Mucosa of gallbladder (tissue), 1 donor: Measurements from ENCODE around the gene HOXA2. TPM values are rescaled to one million over a fixed set of nuclear protein-coding genes. Genes with fewer than 3 reads are reported as not detected.

Experiments used
- DNase-seq: peaks from one replicate; pipeline ENCODE4 v3.0.0-alpha.2; 2020; ENCODE audit warnings: low spot score
- total RNA-seq: library from RNA; stranded (reverse); gene quantifications from one replicate; pipeline ENCODE4 v1.2.1, GENCODE V29; 2021
- donor health status: DM: no; HTN: no; CAD: no.

HOXA2 gene
- total RNA-seq, 1 donor from 2014 or later, result 0.52 TPM

DNA sequence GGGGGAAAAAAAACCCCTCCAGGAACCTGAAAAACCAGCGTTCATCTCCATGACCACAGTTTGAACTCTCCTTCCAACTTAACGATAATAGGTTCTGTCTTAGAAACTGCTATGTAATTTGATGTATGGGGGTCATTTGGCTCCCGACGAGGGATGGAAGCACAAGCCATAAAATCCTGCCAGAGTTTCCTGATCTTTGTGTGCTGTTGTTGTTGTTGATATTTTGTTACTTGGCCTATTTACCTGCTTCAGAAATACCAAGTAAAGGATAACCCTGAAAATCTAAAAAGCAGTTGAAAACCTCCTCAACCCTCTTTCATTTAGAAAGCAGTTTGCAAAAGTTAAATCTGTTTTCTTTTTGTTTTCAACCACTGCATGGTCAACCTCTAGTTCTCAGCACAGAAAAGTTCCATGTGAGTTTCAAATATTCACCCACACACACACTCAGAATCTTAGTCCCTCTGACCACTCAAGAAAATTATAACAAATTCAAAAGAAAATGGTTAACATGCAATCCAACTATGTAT lies 9.3 kb upstream of the HOXA2 start:
- no peak for DNase-seq

DNA sequence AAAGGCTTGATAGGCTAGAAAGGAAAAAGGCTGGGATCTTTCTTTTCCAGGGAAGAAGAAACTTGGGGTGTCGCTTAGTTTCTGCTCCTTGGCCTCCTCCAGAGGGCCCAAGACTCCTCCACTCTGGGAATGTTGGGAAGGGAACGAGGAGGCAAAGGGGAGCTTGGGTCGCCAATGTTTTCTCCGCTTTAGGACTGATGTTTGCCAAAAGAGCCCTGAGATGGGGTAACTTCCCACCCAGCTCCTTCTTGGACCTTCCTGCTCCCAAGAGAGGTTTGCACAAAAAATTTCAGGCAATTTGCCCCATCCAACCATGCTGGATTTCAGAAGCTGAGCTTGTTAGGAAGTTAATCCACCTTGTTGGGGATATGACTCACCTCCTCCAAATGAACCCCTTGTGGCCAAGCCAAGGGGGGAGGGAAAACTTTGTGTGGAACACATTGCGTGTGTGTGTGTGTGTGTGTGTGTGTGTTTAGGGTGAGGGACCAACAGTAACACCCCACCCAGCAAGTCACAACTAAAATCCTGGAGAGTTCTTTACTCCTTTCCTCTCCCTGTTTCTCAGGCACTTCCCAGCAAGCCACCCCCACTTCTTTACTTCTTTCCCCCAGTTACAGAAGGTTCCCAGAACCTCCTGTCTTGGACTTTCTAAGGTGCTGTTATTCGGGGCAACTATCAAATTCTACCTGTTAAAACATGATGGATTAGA lies 8.7 kb upstream of the HOXA2 start:
- DNase-seq, result no peak

DNA sequence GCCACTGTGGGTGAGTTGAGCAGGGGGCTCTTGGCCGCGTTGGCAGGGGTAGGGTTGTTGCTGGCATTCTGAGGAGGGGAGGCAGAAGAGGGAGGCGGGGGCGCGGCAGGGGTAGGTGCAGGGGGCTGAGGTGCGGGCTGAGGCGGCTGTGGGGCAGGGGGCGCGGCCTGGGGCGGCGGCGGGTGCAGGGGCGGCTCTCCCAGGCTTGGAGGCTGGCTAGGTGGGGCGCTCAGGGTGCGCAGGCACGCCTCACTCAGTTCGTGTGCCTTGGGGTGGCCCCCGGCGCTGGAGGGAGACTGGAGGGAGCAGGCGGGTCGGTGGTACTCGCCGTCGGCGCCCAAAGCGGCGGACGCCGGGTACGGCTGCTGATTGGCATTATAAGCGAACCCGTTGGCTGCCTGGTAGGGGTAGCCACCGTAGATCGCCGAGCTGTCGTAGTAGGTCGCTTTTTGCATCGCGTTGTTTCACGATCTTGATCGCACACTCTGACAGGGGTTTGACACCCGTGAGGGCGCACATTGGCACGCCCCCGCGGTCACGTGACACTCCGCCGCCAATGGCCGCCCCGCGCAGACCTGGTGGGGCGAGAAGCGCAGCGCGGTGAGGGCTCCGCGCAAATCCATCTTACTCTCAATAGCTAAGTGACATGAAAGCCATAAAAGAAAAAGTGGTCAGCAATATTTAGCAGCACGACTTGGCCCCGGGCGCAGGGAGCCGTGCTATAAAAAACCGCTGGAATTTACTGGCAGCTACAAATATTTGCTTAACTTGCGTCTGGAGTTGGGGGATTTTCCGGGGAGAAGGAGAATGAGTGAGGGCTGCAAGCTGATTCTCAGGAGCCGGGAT lies 7.9 kb upstream of the HOXA2 start:
- no peak for DNase-seq

DNA sequence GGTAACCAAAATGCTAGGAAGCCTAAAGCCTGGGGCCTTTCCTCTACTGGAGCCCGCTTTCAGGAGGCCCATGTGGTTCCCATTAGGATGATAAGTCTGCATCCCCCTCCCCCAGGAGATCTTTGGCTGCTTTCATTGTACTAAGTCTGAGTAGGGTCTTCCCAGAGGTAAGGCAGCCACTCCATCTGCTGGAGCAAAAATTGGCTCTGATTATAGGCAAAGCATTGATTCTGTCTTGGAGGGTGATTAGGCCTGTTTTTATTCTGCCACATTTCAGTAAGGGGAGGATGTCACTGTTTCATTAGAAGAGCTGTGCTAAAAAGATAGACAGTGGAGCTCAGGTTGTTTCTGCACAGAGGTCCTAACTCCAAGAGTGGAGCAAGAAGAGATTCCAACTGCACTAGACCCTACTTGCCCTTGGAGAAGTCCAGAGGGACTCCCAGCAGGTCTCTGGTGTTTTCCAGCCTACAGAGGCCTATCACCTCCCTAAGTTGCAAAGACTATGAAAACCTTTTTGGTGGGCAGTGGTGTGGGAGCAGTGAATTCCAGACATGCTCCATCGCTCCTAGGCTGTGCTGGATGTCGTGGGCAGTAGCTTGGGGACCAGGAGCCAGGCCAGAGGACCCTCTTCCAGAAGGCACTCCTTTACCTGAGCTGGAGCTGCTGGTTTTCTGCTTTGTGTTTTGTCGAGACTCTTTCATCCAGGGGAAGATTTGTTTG lies 7.1 kb upstream of the HOXA2 start:
- no peak for DNase-seq

DNA sequence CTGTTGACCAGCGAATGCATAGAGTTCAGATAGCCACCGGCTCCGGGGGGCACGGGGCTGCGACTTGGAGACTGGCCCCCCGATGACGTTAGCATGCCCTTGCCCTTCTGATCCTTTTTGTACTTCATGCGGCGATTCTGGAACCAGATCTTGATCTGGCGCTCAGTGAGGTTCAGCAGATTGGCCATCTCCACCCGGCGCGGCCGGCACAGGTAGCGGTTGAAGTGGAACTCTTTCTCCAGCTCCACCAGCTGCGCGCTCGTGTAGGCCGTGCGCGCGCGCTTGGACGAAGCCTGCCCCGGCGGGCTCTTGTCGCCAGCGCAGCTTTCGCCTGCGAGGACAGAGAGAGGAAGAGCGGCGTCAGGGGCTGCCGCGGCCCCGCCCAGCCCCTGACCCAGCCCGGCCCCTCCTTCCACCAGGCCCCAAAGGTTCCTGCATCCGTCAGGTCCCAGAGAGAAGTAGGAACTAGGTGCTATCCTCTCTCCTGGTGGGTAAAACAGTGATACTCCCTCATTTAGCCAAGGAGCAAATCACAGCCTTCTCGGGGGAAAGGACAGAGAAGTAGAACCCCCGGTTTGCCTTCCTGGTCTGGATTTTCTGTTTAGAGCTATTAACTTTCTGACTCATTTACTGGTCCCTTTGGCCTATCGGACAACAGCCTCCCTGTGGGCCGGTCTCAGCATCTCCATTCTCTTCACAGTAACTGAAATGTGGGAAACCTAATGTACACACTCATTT lies 6.1 kb upstream of the HOXA2 start:
- no peak for DNase-seq

DNA sequence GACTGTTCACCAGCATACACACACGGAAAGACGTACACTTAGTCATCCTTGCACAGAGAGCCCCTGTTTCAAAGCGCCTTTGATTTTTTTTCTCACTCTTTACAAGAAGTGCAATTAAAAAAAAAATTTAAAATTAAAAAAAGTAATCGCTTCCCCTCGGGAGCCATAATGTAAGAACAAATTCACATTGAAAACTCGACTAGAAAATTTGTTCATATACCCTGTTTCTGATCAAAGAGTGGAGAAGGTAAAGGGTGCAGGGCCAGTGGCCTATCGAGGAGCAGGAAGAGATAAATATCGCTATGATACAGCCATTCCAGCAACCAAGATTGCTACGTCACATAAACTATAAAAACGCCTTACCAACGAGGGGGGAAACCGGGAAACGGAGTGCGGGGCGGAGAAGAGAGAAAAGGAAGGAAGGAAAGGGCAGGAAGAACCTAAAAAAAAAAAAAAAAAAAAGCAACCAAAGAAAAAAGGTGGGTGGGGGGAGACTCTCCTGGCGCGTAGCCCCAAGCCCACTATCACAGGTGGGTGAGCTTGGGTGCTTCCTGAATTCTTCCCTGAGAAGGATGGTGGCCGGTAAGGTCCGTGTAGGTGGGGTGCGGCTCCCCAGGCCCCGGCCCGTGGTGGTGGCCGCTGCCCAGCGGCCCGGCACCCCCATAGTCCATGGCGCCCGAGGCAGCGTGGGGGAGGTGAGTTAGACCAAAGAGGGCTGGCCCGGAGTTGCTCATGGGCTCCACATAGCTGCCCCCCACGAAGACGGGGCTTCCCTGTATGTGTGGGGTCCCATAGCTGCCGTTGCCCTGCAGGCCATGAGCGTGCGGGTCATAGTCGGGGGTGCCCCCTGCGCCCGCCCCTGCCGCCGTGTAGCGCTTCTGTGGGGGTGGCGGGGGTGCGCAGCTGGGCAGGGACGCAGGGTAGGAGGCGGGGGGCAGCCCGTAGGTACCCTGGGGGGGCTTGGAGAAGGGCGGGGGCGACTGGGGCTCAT lies 5.2 kb upstream of the HOXA2 start:
- no peak for DNase-seq

DNA sequence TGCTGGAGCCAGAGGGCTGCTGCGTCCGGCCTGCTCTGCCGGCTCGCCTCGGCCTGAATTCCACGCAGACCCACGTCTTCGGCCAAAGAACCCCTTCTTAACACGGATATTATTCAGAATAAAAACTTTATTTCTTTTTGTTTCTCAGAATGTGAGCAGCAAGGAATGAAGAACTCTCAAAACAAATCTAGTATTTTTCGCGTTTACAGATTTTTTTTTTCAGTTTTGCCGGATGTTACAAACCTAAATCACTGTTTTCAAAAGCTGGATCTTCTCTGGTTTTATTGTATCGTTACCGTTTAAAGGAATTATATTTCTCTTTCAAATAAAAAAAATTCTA lies 4.4 kb upstream of the HOXA2 start:
- no peak for DNase-seq

DNA sequence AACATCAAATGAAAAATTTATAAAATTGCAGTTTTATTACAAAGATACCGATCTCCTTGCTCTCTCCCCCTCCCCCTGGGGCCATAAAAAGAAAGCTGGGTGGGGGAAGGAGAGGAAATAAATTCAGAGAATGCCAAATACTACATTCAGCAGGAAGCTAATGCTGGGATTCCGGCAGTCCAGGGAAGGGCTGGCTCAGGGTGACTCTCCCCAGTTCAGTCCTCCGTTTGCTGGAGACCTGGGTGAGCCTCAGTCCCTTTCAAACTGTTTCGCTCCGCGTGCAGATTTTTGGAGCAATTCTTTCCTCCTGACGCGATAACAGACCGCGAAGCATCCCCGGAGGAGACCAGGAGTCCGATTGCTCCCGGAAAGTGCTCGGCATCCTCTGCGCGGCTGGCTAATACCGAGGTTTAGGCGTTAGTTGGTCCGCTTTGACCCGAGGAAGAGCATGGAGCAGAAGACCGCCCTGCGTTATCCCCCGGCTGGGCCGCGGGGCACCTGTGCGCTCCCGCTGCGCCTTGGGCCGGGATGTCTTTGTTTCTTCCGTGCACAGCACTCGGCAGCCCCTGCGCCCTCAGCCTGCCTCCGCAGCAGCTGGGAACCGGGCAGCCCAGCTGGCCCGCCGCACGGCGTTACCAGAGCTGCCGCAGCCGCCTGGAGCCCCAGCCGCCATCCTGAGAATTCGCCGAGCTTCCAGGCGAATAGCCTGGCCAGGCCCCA lies 3.9 kb upstream of the HOXA2 start:
- DNase-seq, result no peak

DNA sequence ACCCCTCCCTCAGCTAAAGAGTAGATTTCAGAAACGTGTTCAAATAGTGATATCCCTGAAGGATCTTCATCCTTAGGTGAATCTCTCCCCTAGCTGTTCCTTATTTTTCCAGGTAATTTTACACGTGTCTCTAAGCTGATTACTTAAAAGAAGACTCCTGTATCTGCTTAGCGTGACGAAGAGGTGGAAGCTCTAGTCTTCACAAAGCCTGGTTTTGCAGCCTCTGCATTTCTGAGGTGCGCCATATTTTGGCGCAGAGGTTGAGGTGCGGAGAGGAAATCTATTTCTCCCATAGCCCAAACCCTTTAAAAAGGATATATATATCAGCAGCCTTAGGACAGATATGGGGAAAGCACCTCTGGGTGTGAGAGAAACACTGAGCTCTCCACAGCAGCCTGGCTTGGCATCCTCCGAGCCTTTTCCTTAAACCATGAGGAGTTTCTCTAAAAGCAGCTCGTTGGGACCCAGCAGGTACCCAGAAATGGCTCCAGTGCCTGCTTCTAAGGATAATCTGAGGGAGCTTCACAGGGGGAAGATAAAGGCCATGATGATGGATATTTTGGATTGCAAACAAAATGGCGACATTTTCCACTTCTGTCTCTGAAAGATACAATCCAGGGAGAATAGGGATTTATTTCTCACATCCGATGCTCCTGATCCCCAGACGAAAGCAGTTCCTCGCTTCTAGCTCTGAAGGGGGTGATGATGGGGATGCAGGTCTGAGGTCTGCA lies 3.0 kb upstream of the HOXA2 start:
- DNase-seq, result no peak

DNA sequence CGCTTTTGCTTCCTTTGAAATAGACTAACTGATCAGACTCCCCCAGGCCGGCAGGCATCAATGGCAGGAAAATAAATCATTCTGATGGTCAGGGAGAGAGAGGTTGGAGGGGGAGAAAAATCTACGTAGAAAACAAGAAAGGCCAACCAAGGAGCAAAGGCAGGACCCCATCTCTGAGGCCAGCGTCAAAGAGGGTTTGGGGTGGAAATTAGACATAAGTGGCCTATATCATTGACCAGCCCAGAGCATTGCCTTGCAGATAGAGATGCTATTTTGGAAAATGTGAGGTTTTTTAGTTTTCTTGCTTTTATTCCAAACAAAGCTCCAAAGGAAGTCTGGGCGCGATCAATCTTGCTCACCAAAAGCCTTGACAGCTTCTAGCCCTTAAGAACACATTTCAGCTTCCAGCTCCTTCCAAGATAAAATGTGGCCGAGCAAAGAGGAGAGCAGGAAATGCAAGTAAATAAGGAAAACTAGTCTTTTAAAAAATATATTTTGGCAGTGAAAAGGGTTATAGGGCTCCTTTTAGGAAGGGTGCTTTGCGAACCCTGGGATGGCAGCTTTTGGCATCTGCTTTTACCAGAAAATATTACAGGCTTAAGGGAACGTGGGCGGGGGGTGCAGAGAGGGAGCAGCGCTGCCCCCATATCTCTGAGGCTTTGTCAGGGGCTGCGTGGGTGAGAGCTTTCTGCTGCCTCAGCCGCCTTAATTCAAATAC lies 2.0 kb upstream of the HOXA2 start:
- DNase-seq, result no peak

DNA sequence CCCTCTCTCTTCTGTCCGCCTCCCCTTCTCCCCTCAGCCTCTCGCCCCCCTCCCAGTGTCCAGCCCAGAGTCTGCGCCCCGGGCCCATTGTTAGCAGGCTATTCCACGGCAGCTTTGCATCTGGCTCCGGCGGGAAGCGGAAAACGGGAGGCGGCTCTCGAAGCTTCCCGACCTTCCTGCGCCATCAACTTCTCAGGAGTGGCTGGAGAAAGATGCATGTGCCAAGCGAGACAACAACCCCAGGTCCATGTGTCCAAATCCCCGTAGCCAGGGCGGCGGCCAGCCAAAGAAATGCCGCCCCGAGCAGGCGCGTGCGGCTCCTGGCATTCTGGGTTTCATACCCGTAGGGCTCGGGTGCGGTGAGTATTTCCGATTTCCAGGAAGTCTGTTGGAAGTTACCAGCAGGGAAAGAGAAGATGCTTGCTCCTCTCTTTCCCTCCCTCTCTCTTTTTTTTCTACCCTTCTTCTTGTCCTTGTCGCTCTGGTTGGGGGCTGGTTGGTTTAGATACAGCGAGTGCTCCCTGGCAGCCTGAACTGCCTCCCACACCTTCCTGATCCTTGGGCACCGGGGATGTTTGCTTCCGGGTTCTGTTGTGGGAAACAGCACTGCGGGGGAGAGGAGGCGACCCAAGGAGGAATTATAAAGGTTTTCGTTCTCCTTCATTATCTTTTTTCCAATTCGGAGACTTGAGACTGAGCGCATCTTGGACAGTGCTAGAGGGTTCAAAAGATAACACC lies 1.2 kb upstream of the HOXA2 start:
- DNase-seq, result no peak

DNA sequence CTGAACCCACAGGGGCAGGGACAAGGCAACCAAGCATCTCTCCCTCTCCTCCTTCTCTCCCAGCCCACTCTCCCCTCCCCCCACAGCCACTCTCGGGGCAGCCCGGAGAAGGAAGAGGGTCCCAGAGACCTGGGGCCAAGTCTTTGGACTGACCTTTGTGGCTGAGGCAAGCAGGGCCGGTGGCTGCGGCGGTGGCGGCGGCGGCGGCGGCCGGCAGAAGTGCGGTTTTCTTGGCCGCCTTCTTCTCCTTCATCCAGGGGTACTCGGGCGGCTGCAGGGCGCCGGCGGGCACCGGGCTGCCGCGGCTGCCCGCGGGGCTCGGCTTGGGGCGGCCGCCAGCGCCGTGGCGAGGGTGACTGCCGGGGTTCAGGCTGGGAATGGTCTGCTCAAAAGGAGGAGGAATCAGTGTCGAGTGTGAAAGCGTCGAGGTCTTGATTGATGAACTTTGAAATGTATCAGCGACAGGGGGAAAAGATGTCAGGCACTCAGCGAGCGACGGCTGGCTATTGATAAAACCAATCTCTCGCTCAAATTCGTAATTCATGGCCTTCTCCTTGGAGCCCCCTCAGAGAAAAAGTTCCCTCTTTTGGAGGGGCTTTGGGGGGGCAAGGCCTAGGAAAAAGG lies 414 bp downstream of the HOXA2 start:
- DNase-seq, result no peak

DNA sequence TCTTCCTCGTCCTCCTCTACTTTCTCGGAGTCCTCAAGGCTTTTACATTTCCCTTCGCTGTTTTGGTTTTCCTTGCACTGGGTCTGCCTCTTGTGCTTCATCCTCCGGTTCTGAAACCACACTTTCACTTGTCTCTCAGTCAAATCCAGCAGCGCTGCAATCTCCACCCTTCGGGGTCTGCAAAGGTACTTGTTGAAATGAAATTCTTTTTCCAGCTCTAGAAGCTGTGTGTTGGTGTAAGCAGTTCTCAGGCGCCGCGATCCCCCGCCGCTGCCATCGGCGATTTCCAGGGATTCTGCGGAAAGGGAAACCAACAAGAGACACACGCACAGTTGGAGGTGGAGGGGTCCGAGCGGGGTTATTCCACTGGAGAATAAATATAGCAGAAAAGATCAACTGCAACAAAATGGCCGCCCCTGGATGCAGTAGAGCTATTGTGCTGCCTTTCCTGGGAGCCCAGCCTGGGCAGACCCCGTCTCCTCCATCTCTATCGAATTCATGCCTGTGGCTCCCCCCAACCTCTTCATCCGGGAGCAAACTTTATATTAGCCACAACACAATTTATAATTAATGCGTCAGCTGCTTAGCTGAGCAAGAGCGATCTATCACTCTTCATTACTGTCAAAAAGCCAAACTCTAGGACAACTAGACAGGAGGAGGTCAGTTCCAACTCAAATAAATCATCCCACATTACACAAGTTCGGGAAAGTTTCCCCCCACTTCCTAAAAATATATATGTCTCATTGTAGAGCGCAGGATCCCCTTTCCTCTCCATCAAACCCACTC lies 1.1 kb downstream of the HOXA2 start:
- no peak for DNase-seq

DNA sequence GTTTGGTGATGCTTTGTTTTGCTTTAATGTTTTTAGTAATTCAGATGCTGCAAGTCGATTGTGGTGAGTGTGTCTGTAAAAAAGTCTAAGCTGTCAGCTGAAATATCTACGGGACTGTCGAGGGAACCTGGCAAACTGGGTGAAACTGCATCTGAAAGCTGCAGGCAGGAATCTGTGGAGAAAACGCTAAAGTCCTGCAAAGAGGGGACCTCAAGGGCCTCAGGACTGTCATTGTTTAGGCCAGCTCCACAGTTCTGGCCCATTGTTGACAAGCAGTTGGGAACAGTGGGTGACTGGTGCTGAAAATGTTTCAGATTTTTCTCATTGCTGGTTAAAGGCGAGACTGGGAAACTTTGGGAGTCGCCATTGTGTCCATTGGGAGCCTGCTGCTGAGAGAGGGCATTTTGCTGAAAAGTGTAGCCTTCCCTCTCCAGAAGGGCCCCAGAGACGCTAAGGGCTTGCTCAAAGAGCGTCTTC lies 1.8 kb downstream of the HOXA2 start:
- DNase-seq, result no peak

DNA sequence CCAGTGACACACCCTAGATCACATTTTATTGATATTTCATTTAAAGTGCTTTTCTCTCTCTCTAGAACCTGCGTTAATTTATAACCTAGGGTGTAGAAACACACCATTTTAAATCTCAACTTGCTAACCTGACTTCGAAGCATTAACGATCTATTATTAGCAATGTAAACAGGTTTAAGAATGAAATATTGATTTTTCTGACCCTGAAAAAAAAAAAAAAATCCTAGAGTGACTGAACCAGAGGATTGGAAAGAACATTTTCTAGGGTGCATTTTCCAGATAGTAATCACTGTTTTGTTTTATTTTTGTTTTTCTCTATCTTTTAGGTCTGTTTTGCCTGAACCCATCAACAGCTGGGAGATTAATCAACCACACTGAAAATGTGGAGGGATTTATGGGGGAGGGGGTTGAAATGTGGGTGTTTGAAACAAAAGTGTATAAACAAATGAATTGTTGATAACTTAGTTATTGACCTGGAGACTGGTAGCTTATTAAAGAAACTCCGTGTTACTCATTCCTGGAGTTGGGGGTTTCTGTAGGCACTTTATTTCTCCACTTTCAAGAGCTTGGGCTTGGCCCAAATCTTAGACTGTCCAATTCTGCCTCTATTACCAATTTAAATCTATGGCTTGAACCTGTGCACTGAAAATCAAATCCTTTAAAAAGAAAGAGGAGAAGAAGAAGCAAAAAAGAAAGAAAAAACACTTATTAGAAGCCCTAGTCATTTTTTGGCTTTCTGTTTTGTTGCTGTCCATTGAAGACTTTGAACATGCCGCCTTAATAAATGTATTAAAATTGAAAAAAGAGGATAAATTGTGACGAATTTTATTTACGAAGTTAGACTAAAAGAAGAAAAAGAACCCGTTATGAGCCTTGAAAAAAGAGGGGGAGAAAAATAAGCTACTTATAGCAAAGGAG lies 2.8 kb downstream of the HOXA2 start:
- DNase-seq, result no peak
